ENCODE results near the gene CDRT15. TPM values are rescaled to one million over a fixed set of nuclear protein-coding genes. Genes with fewer than 3 reads are reported as not detected.

The CDRT15 gene
- total RNA-seq, 4 donors from 2014 or later = not detected

DNA sequence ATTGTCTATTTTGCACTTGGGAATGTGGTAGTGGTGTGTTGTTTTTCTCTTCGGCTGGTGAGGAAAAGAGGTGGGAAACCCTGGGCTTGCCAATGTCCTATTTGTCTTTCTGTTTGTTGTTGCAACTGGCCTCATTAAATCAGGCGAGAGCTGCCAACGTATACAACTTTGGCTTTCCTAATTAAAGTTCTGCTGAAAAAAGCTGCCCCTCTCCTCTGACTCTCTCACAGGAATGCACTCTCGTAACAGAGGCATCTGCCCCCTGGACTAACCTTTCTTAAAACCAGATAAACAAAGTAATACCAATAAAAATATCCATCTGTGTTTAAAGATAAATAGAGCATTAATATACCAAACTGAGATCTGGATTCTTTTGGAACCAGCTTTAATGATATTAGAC, 7.8 kb downstream of the CDRT15 start:
- no peak for TF ChIP-seq POLR2A (IDR thresholded peaks at IDR 0.05)
- TF ChIP-seq, protein P1, sequence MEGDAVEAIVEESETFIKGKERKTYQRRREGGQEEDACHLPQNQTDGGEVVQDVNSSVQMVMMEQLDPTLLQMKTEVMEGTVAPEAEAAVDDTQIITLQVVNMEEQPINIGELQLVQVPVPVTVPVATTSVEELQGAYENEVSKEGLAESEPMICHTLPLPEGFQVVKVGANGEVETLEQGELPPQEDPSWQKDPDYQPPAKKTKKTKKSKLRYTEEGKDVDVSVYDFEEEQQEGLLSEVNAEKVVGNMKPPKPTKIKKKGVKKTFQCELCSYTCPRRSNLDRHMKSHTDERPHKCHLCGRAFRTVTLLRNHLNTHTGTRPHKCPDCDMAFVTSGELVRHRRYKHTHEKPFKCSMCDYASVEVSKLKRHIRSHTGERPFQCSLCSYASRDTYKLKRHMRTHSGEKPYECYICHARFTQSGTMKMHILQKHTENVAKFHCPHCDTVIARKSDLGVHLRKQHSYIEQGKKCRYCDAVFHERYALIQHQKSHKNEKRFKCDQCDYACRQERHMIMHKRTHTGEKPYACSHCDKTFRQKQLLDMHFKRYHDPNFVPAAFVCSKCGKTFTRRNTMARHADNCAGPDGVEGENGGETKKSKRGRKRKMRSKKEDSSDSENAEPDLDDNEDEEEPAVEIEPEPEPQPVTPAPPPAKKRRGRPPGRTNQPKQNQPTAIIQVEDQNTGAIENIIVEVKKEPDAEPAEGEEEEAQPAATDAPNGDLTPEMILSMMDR (IDR thresholded peaks at IDR 0.05) = no peak
- Histone ChIP-seq H3K9me3 (no peaks in the 10 kb centered on the region), H3K4me1 (no peaks in the 10 kb centered on the region), H3K27me3 (no peaks in the 10 kb centered on the region), H3K36me3 (no peaks in the 10 kb centered on the region), H3K27ac (no peak overlapping the region), H3K4me3 (no peak overlapping the region)
- intact Hi-C loops (cut with DNase I) = no loop called here
- no peak for DNase-seq
- WGBS, 2 donors = 46 to 64% methylated on average over 4 of the region's 4 CpGs

DNA sequence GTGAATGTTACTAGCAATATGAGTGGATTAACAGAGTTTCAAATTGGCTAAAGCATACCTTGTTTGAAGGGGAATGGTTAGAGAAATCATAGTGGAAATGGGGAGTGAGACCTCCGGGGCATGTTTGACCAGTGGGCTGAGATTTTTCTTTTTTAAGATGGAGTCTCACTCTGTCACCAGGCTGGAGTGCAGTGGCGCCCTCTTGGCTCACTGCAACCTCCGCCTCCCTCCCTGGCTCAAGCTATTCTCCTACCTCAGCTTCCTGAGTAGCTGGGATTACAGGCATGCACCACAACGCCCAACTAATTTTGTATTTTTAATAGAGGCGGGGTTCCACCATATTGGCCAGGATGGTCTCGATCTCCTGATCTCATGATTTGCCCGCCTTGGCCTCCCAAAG, 9.6 kb downstream of the CDRT15 start:
- H3K36me3 ChIP-seq = no peaks in the 10 kb centered on the region
- no peak overlapping the region for H3K27ac ChIP-seq
- no peaks in the 10 kb centered on the region for H3K9me3 ChIP-seq
- DNase-seq = no peak
- H3K4me3 ChIP-seq = no peak overlapping the region
- H3K27me3 ChIP-seq = no peaks in the 10 kb centered on the region
- TF ChIP-seq, protein P1 (IDR thresholded peaks at IDR 0.05) = no peak
- TF ChIP-seq POLR2A (IDR thresholded peaks at IDR 0.05) = no peak
- 94 to 98% methylated on average over 7 of the region's 7 CpGs for WGBS, 2 donors
- intact Hi-C loops (cut with DNase I) = no loop called here
- H3K4me1 ChIP-seq = no peaks in the 10 kb centered on the region

DNA sequence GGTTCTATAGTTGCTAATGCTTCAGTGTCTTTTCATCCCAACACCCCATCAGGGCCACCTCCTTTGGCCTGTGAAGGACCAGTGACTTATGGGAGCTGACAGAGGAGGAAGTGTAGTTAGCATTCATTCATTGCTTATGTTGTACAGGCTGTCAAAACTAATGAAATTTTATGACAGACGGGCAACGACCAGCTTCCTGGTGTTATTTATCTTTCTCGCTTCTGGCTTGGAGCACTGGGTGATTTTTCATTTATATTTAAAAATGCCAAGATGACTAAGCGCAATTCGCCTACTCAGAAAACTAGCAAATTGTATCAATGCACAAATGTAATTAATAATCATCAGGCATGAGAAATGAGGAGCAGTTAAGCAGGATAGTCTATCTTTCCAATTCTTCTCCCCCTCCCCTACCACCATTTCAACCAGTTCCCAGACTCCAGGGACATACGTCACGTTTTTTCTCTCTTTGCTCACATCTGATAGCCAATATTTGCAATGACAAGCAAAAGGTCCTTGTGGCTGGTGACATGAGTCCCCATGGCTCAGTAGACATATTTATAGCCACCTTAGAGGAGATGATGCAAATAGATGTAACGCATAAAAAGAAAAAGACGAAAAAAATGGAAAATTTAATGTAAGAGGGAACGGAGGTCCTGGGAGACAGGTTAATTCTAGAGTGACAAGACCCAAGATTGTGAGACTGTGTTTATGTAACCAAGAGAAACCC, 11.2 kb downstream of the CDRT15 start:
- Histone ChIP-seq H3K9me3 (no peaks in the 10 kb centered on the region), H3K27ac (no peak overlapping the region), H3K4me1 (no peaks in the 10 kb centered on the region), H3K27me3 (no peaks in the 10 kb centered on the region), H3K36me3 (no peaks in the 10 kb centered on the region), H3K4me3 (no peak overlapping the region)
- 57 to 61% methylated on average over 10 of the region's 10 CpGs for WGBS, 2 donors
- intact Hi-C loops (cut with DNase I) = no loop called here
- TF ChIP-seq POLR2A (IDR thresholded peaks at IDR 0.05) = no peak
- TF ChIP-seq, protein P1 (IDR thresholded peaks at IDR 0.05) = no peak
- DNase-seq = no peak

DNA sequence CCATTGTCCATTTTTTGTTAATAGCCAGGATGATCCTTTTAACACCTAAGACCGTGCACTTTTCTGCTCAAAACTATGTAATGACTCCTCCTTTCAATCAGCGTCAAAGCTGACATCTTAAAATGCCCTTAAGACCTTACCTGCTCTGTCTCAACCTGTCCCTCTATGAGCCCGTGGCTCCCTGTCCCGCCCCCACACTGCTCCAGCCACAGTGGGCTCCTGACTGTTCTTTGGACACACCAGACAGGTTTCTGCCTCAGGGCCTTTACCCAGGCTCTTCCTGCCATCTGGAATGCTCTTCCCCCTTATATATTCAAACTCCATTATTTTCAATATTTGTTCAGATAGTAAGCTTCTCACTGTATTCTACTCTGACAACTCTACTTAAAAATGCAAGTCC, 14.1 kb downstream of the CDRT15 start:
- WGBS, 2 donors = 31 to 50% methylated on average over 4 of the region's 4 CpGs
- H3K4me1 ChIP-seq = no peaks in the 10 kb centered on the region
- TF ChIP-seq POLR2A (IDR thresholded peaks at IDR 0.05) = no peak
- TF ChIP-seq, protein P1 (IDR thresholded peaks at IDR 0.05) = no peak
- H3K36me3 ChIP-seq = no peaks in the 10 kb centered on the region
- no peak overlapping the region for H3K4me3 ChIP-seq
- H3K27me3 ChIP-seq = no peaks in the 10 kb centered on the region
- intact Hi-C loops (cut with DNase I) = no loop called here
- H3K27ac ChIP-seq = no peak overlapping the region
- DNase-seq = no peak
- no peaks in the 10 kb centered on the region for H3K9me3 ChIP-seq

DNA sequence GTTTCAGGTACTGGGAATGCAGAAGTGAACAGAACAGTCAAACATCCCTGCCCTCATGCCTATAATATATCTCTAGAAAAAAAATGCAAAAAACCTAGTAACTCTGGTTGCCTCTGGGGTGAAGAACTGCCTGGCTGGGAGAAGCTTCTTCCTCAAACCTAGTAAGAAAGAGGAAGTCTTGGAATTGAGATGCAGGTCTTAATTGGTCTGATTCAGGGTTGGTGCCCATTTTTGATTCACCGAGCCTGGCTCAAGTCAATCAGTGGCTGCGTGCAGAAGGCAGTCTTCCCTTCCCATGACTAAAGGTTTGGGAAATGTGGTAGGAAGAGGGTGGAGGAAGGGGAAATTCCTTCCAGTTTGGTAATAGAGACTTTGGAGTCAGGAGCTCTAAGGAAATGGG, 22.4 kb downstream of the CDRT15 start:
- Histone ChIP-seq H3K27me3 (no peaks in the 10 kb centered on the region), H3K9me3 (no peaks in the 10 kb centered on the region), H3K4me1 (peaks cover 0 to 4% (median 0%) of the 10 kb centered on the region in 3 donors), H3K4me3 (no peak overlapping the region), H3K27ac (no peak overlapping the region), H3K36me3 (peaks cover 0 to 9% (median 0%) of the 10 kb centered on the region in 3 donors)
- intact Hi-C loops (cut with DNase I) = no loop called here
- TF ChIP-seq, protein P1 (IDR thresholded peaks at IDR 0.05) = no peak
- no peak for TF ChIP-seq POLR2A (IDR thresholded peaks at IDR 0.05)
- no peak for DNase-seq
- WGBS, 2 donors = 89 to 92% methylated on average over 2 of the region's 2 CpGs

All from esophagus squamous epithelium (tissue), 5 donors.